HL-60 (cell line): ENCODE results near the gene B3GNT8.

Experiments
- GABPA ChIP-seq: IDR thresholded peaks from 2 replicates; pipeline ENCODE4 v1.6.1; 2012; ENCODE audit warnings: low read depth
- POLR2AphosphoS5 ChIP-seq: IDR thresholded peaks from 2 replicates; pipeline ENCODE4 v1.6.1; 2012; ENCODE audit warnings: low read depth
- TF ChIP-seq, protein P1 (sequence below): IDR thresholded peaks from one replicate; pipeline ENCODE4 v1.5.1; 2011; ENCODE audit warnings: low read length, control low read depth, inconsistent platforms; ENCODE audit not compliant: insufficient read depth
- TF ChIP-seq, protein P2 (sequence below): IDR thresholded peaks from 2 replicates; pipeline ENCODE4 v1.6.1; 2012; ENCODE audit warnings: low read depth; ENCODE audit not compliant: insufficient replicate concordance

DNA sequence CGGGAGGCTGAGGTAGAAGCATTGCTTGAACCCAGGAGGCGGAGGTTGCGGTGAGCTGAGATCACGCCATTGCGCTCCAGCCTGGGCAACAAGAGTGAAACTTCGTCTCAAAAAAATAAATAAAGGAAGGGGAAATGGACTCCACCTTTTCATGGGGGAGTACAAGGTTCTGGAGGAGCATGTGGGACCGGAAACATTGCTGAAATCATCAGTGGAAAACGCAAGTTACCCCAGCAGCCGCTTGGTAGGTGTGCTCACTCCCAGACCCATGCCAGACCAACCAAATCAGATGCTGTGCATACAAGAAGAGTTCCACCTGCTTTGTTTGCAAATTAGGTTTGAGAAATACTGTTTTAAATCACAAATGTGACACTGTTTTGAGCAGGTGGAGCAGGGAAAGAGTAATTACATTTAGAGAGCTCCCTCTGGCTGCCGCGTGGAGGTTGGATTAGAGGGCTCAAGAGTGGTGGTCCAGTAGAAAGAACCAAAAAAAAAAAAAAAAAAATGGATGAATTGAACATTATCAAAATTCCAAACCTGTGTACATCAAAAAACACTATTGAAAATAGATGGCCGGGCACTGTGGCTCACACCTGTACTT, 20.7 kb upstream of the B3GNT8 start:
- TF ChIP-seq, protein P1, sequence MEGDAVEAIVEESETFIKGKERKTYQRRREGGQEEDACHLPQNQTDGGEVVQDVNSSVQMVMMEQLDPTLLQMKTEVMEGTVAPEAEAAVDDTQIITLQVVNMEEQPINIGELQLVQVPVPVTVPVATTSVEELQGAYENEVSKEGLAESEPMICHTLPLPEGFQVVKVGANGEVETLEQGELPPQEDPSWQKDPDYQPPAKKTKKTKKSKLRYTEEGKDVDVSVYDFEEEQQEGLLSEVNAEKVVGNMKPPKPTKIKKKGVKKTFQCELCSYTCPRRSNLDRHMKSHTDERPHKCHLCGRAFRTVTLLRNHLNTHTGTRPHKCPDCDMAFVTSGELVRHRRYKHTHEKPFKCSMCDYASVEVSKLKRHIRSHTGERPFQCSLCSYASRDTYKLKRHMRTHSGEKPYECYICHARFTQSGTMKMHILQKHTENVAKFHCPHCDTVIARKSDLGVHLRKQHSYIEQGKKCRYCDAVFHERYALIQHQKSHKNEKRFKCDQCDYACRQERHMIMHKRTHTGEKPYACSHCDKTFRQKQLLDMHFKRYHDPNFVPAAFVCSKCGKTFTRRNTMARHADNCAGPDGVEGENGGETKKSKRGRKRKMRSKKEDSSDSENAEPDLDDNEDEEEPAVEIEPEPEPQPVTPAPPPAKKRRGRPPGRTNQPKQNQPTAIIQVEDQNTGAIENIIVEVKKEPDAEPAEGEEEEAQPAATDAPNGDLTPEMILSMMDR = no peak
- no peak for TF ChIP-seq POLR2AphosphoS5
- TF ChIP-seq, protein P2, sequence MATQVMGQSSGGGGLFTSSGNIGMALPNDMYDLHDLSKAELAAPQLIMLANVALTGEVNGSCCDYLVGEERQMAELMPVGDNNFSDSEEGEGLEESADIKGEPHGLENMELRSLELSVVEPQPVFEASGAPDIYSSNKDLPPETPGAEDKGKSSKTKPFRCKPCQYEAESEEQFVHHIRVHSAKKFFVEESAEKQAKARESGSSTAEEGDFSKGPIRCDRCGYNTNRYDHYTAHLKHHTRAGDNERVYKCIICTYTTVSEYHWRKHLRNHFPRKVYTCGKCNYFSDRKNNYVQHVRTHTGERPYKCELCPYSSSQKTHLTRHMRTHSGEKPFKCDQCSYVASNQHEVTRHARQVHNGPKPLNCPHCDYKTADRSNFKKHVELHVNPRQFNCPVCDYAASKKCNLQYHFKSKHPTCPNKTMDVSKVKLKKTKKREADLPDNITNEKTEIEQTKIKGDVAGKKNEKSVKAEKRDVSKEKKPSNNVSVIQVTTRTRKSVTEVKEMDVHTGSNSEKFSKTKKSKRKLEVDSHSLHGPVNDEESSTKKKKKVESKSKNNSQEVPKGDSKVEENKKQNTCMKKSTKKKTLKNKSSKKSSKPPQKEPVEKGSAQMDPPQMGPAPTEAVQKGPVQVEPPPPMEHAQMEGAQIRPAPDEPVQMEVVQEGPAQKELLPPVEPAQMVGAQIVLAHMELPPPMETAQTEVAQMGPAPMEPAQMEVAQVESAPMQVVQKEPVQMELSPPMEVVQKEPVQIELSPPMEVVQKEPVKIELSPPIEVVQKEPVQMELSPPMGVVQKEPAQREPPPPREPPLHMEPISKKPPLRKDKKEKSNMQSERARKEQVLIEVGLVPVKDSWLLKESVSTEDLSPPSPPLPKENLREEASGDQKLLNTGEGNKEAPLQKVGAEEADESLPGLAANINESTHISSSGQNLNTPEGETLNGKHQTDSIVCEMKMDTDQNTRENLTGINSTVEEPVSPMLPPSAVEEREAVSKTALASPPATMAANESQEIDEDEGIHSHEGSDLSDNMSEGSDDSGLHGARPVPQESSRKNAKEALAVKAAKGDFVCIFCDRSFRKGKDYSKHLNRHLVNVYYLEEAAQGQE = no peak
- no peak for TF ChIP-seq GABPA
